GM12872 (cell line): ENCODE results near the gene KDM8.

ENCODE experiments used
- CTCF ChIP-seq: IDR thresholded peaks from 3 replicates; pipeline ENCODE4 v1.5.1; 2011; ENCODE audit warnings: low read depth, mild to moderate bottlenecking, low read length, moderate library complexity; ENCODE audit not compliant: insufficient read depth

Gene KDM8

GRCh38 chr16:27193300-27193990 is 9.9 kb upstream of the KDM8 start:
- TF ChIP-seq CTCF = no peak

GRCh38 chr16:27195076-27195741 is 8.1 kb upstream of the KDM8 start:
- no peak for TF ChIP-seq CTCF

- no peak for TF ChIP-seq CTCF
These were observed 7.3 kb upstream of the KDM8 start for GRCh38 chr16:27195941-27196595.

- no peak for TF ChIP-seq CTCF
These were observed 6.3 kb upstream of the KDM8 start for GRCh38 chr16:27197004-27197403.

GRCh38 chr16:27198451-27199234 is 4.7 kb upstream of the KDM8 start:
- TF ChIP-seq CTCF = no peak

- no peak for TF ChIP-seq CTCF
These were observed 4.1 kb upstream of the KDM8 start for GRCh38 chr16:27199235-27199586.

- no peak for TF ChIP-seq CTCF
These were observed 3.6 kb upstream of the KDM8 start for GRCh38 chr16:27199736-27200135.
